Lower leg skin (tissue), 4 donors: Measurements from ENCODE around the gene IL36G. TPM values are rescaled to one million over a fixed set of nuclear protein-coding genes. Genes with fewer than 3 reads are reported as not detected.

Source experiments
- DNase-seq, 2 donors: peaks; one replicate each; pipeline ENCODE4 v3.0.0-alpha.2; 2019; ENCODE audit warnings: low spot score in 2 of 2
- H3K4me3 ChIP-seq: fragments of 200-600 bp; sonication (generic); 2 replicates; pipeline ENCODE4 v1.5.1; 2017; ENCODE audit warnings: mild to moderate bottlenecking, low read depth; ENCODE audit not compliant: poor library complexity, severe bottlenecking
- CTCF ChIP-seq, 3 donors: fragments of 450-650 bp; IDR thresholded peaks; one replicate each; pipeline ENCODE4 v1.5.1; 2016; ENCODE audit warnings: antibody characterized with exemption in 3 of 3, mild to moderate bottlenecking in 3 of 3, moderate library complexity in 2 of 3
- POLR2A ChIP-seq, 2 donors: fragments of 450-650 bp; IDR thresholded peaks; one replicate each; pipeline ENCODE4 v1.6.1; 2016 to 2017; ENCODE audit warnings: antibody characterized with exemption in 2 of 2, mild to moderate bottlenecking in 1 of 2, moderate library complexity in 1 of 2
- WGBS, 2 donors: methylation state at CpG; one replicate each; pipeline ENCODE4 v1.1.5; 2018; 5-methylcytosine and 5-hydroxymethylcytosine counted together
- intact Hi-C: fragments of 100-400 bp; cut with DNase I; formaldehyde crosslinking; loops from one replicate; pipeline ENCODE4 v1.15.0; 2023; ENCODE audit warnings: low total_unique reads
- total RNA-seq, 4 donors: library from RNA; depleted of rRNA; stranded (reverse); fragments of >200 nt; gene quantifications; one replicate each; pipeline ENCODE4 v1.1.0, GENCODE V29; 2016

Gene IL36G
- total RNA-seq, 4 donors from 2014 or later = 19.1 to 65.1 (median 24.5) TPM

GRCh38 chr2:113014067-113014466 lies 36.3 kb downstream of the IL36G start:
- intact Hi-C loops = no loop called here
- no peak for DNase-seq
- H3K4me3 ChIP-seq = no peak overlapping the region
- TF ChIP-seq CTCF (IDR thresholded peaks at IDR 0.05) = no peak
- TF ChIP-seq POLR2A (IDR thresholded peaks at IDR 0.05) = no peak
- WGBS, 2 donors = 95 to 98% methylated on average over 2 of the region's 2 CpGs

GRCh38 chr2:113015042-113015441 lies 37.2 kb downstream of the IL36G start:
- TF ChIP-seq CTCF (IDR thresholded peaks at IDR 0.05) (no peak), POLR2A (IDR thresholded peaks at IDR 0.05) (no peak)
- WGBS, 2 donors = 72 to 74% methylated on average over 1 of the region's 1 CpG
- no peak overlapping the region for H3K4me3 ChIP-seq
- no peak for DNase-seq
- intact Hi-C loops = no loop called here

GRCh38 chr2:113015655-113016054 lies 37.8 kb downstream of the IL36G start:
- DNase-seq = no peak
- intact Hi-C loops = no loop called here
- 77 to 90% methylated on average over 2 of the region's 2 CpGs for WGBS, 2 donors
- no peak overlapping the region for H3K4me3 ChIP-seq
- TF ChIP-seq POLR2A (IDR thresholded peaks at IDR 0.05) (no peak), CTCF (IDR thresholded peaks at IDR 0.05) (no peak)

- intact Hi-C loops = no loop called here
Measured at GRCh38 chr2:113018509-113018908, 40.7 kb downstream of the IL36G start.

GRCh38 chr2:113021312-113021711 lies 43.5 kb downstream of the IL36G start:
- no peak overlapping the region for H3K4me3 ChIP-seq
- intact Hi-C loops = no loop called here
- no peak for DNase-seq
- 60 to 71% methylated on average over 4 of the region's 4 CpGs for WGBS, 2 donors
- TF ChIP-seq CTCF (IDR thresholded peaks at IDR 0.05) (no peak), POLR2A (IDR thresholded peaks at IDR 0.05) (no peak)

More at GRCh38 chr2:113018509-113018908, 40.7 kb downstream of the IL36G start:
- TF ChIP-seq CTCF (IDR thresholded peaks at IDR 0.05) (no peak), POLR2A (IDR thresholded peaks at IDR 0.05) (no peak)
- no peak overlapping the region for H3K4me3 ChIP-seq
- no peak for DNase-seq
- WGBS, 2 donors = 79 to 86% methylated on average over 3 of the region's 3 CpGs

- TF ChIP-seq POLR2A (IDR thresholded peaks at IDR 0.05) = no peak
- TF ChIP-seq CTCF (IDR thresholded peaks at IDR 0.05) = no peak
- intact Hi-C loops = no loop called here
- WGBS, 2 donors = 87 to 89% methylated on average over 2 of the region's 2 CpGs
- H3K4me3 ChIP-seq = no peak overlapping the region
- no peak for DNase-seq
Measured at GRCh38 chr2:113024764-113025163, 47.0 kb downstream of the IL36G start.
